T-cell (primary cell): ENCODE data around the gene WNK1. TPM values are rescaled to one million over a fixed set of nuclear protein-coding genes. Genes with fewer than 3 reads are reported as not detected.

Source experiments
- ATAC-seq, 4 experiments: fragments of 200-7000 bp in 3 of 4; fragments of 150-1000 bp in 1 of 4; cut with Tn5 transposase; replicated peaks in 1 of 4; 1 replicate in 3 of 4; 2 replicates in 1 of 4; pipeline ENCODE4 v1.10.0; 2021; ENCODE audit warnings: moderate library complexity in 3 of 4, mild to moderate bottlenecking in 2 of 4, moderate number of reproducible peaks in 1 of 4
- CTCF ChIA-PET, 2 donors: fragments of 300-600 bp; sonication (Branson Sonifier 250); formaldehyde crosslinking; loops; one replicate each; lab custom pipeline; 2022; ENCODE audit warnings: antibody characterized with exemption in 2 of 2; lab: Charles Lee
- POLR2A ChIA-PET, 2 donors: fragments of 300-600 bp; sonication (Branson Sonifier 250); formaldehyde crosslinking; loops; one replicate each; lab custom pipeline; 2022; ENCODE audit warnings: antibody characterized with exemption in 2 of 2; lab: Charles Lee
- DNase-seq, 35 experiments: peaks; one replicate each; pipeline versions ENCODE4 v3.0.0 to v3.0.0-alpha.2; 2013 to 2023
- H3K27ac ChIP-seq: one replicate; pipeline ENCODE4 v1.5.1; 2013; ENCODE audit warnings: low read length
- H3K27me3 ChIP-seq, 2 experiments: replicated peaks in 1 of 2; 1 replicate in 1 of 2; 2 replicates in 1 of 2; pipeline versions ENCODE4 v1.6.1 to v1.7.0; 2013; ENCODE audit warnings: low read length in 1 of 2, mixed read lengths in 1 of 2; ENCODE audit not compliant: control insufficient read depth in 2 of 2, insufficient read depth in 2 of 2; ENCODE audit errors: extremely low read depth in 1 of 2
- H3K36me3 ChIP-seq, 2 donors: 1 replicate in 1 of 2; 2 replicates in 1 of 2; pipeline versions ENCODE4 v1.6.1 to v1.7.0; 2013; ENCODE audit warnings: low read length in 1 of 2; ENCODE audit not compliant: control insufficient read depth in 2 of 2, insufficient read depth in 1 of 2; ENCODE audit errors: extremely low read depth in 1 of 2
- H3K4me1 ChIP-seq, 2 experiments: 1 replicate in 1 of 2; 2 replicates in 1 of 2; pipeline versions ENCODE4 v1.6.1 to v1.7.0; 2013; ENCODE audit warnings: low read length in 2 of 2, mixed read lengths in 1 of 2; ENCODE audit not compliant: insufficient read depth in 2 of 2, control insufficient read depth in 1 of 2; ENCODE audit errors: extremely low read depth in 1 of 2
- H3K4me3 ChIP-seq, 2 donors: 1 replicate in 1 of 2; 2 replicates in 1 of 2; pipeline versions ENCODE4 v1.5.1 to v1.7.0; 2013; ENCODE audit warnings: mild to moderate bottlenecking in 2 of 2, low read length in 1 of 2, moderate library complexity in 1 of 2; ENCODE audit not compliant: control insufficient read depth in 1 of 2; ENCODE audit errors: extremely low read depth in 1 of 2
- H3K9me3 ChIP-seq: 2 replicates; pipeline ENCODE4 v1.7.0; 2013
- H3K27ac Mint-ChIP-seq, 2 donors: one replicate each; pipeline ENCODE4 v1.8.0; 2020 to 2021; ENCODE audit warnings: mild to moderate bottlenecking in 2 of 2, mixed read lengths in 2 of 2
- H3K27me3 Mint-ChIP-seq, 2 donors: one replicate each; pipeline ENCODE4 v1.8.0; 2021 to 2022; ENCODE audit warnings: mixed read lengths in 2 of 2
- H3K36me3 Mint-ChIP-seq: one replicate; pipeline ENCODE4 v1.8.0; 2021; ENCODE audit warnings: mixed read lengths
- H3K4me1 Mint-ChIP-seq, 3 donors: one replicate each; pipeline ENCODE4 v1.8.0; 2020 to 2022; ENCODE audit warnings: mixed read lengths in 3 of 3, mild to moderate bottlenecking in 1 of 3
- H3K4me3 Mint-ChIP-seq, 3 donors: one replicate each; pipeline ENCODE4 v1.8.0; 2020 to 2022; ENCODE audit warnings: mild to moderate bottlenecking in 3 of 3, mixed read lengths in 3 of 3, moderate library complexity in 3 of 3
- H3K9me3 Mint-ChIP-seq, 3 donors: one replicate each; pipeline ENCODE4 v1.8.0; 2020 to 2022; ENCODE audit warnings: mixed read lengths in 3 of 3
- WGBS: methylation state at CpG from one replicate; pipeline ENCODE4 v1.1.5; 2013; ENCODE audit warnings: missing lambda C conversion rate; ENCODE audit not compliant: insufficient coverage; 5-methylcytosine and 5-hydroxymethylcytosine counted together
- total RNA-seq, 35 experiments: library from RNA in 6 of 35; stranded (reverse) in 6 of 35; fragments of 120-200 nt in 1 of 35; gene quantifications; one replicate each; pipeline versions ENCODE4 v1.2.1 to v1.2.4 and lab custom pipeline; 2013 to 2026

Gene WNK1
- total RNA-seq, 5 donors from 2014 or later (not counting 1 experiment from before 2014, with no cell fraction given), result 168 to 287 (median 179) TPM

DNA sequence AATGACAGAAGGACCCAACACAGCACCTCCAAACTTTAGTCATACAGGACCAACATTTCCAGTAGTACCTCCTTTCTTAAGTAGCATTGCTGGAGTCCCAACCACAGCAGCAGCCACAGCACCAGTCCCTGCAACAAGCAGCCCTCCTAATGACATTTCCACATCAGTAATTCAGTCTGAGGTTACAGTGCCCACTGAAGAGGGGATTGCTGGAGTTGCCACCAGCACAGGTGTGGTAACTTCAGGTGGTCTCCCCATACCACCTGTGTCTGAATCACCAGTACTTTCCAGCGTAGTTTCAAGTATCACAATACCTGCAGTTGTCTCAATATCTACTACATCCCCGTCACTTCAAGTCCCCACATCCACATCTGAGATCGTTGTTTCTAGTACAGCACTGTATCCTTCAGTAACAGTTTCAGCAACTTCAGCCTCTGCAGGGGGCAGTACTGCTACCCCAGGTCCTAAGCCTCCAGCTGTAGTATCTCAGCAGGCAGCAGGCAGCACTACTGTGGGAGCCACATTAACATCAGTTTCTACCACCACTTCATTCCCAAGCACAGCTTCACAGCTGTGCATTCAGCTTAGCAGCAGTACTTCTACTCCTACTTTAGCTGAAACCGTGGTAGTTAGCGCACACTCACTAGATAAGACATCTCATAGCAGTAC lies 132.5 kb downstream of the WNK1 start:
- POLR2A ChIA-PET, result interaction anchor here (0.6 to 0.9 kb wide), 2 partner anchors 19 to 83 kb away, joined by 3 read pairs; no protein-coding TSS in a partner anchor

DNA sequence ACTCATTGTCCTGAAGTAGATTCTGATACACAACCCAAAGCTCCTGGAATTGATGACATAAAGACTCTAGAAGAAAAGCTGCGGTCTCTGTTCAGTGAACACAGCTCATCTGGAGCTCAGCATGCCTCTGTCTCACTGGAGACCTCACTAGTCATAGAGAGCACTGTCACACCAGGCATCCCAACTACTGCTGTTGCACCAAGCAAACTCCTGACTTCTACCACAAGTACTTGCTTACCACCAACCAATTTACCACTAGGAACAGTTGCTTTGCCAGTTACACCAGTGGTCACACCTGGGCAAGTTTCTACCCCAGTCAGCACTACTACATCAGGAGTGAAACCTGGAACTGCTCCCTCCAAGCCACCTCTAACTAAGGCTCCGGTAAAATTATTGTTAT lies 133.3 kb downstream of the WNK1 start:
- Mint-ChIP-seq H3K27me3 (no peaks in the 10 kb centered on the region), H3K36me3 (peaks cover 72% of the 10 kb centered on the region), H3K4me1 (no peaks in the 10 kb centered on the region), H3K4me3 (no peak overlapping the region), H3K27ac (peak overlapping the region in 1 of 2 donors; percentile 71), H3K9me3 (no peaks in the 10 kb centered on the region)
- no peaks in the 10 kb centered on the region for H3K9me3 ChIP-seq
- no peaks in the 10 kb centered on the region for H3K27me3 ChIP-seq
- H3K36me3 ChIP-seq, result peaks cover 26 to 96% of the 10 kb centered on the region in 2 donors
- H3K27ac ChIP-seq, result no peak overlapping the region
- 91% methylated on average over 1 of the region's 2 CpGs for WGBS
- POLR2A ChIA-PET, result interaction anchor here (0.6 to 0.9 kb wide), 2 partner anchors 13 to 20 kb away, joined by 3 read pairs; no protein-coding TSS in a partner anchor
- CTCF ChIA-PET, result no interaction called here
- H3K4me3 ChIP-seq, result no peak overlapping the region
- ATAC-seq (no peak), DNase-seq (no peak)
- no peaks in the 10 kb centered on the region for H3K4me1 ChIP-seq

More for the DNA sequence above, 132.5 kb downstream of the WNK1 start:
- Histone ChIP-seq H3K27ac (no peak overlapping the region), H3K27me3 (no peaks in the 10 kb centered on the region), H3K36me3 (peaks cover 25 to 96% of the 10 kb centered on the region in 2 donors), H3K4me1 (no peaks in the 10 kb centered on the region), H3K9me3 (no peaks in the 10 kb centered on the region), H3K4me3 (no peak overlapping the region)
- H3K27ac Mint-ChIP-seq, result peak overlapping the region in 1 of 2 donors; percentile 71
- DNase-seq, result no peak
- 91% methylated on average over 5 of the region's 5 CpGs for WGBS
- no peaks in the 10 kb centered on the region for H3K4me1 Mint-ChIP-seq
- no peaks in the 10 kb centered on the region for H3K9me3 Mint-ChIP-seq
- H3K27me3 Mint-ChIP-seq, result no peaks in the 10 kb centered on the region
- no peak for ATAC-seq
- CTCF ChIA-PET, result interaction anchor here in 1 of 2 donors (0.6 kb wide), 1 partner anchor 64 kb away, joined by 6 read pairs; no protein-coding TSS in a partner anchor
- no peak overlapping the region for H3K4me3 Mint-ChIP-seq
- H3K36me3 Mint-ChIP-seq, result peaks cover 75% of the 10 kb centered on the region

DNA sequence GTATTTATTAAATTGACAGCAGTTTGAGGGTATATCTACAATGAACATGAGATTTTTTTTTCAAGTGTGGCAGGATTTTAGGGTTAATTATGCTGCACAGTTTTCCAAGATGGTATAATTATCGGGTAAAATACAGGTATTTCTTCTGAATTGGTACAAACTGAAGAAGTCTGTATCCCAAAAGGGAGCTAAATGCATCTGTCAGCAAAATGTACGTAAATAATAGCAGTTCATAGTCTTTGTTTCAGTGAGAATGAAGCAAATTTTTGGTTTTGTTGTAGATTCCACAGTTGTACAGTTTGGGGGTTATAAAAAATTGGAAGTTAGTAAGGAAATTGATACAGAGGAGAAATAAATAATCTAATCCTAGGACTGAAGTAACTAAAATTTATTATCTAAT lies 133.8 kb downstream of the WNK1 start:
- CTCF ChIA-PET, result no interaction called here
- POLR2A ChIA-PET, result interaction anchor here in 1 of 2 donors (0.6 kb wide), 1 partner anchor 12 kb away, joined by 3 read pairs; no protein-coding TSS in a partner anchor
- Histone ChIP-seq H3K27ac (no peak overlapping the region), H3K4me1 (no peaks in the 10 kb centered on the region), H3K4me3 (no peak overlapping the region), H3K9me3 (no peaks in the 10 kb centered on the region), H3K27me3 (no peaks in the 10 kb centered on the region), H3K36me3 (peaks cover 23 to 92% of the 10 kb centered on the region in 2 donors)
- Mint-ChIP-seq H3K27ac (peak overlapping the region in 1 of 2 donors; percentile 19), H3K9me3 (no peaks in the 10 kb centered on the region), H3K4me1 (no peaks in the 10 kb centered on the region), H3K27me3 (no peaks in the 10 kb centered on the region), H3K36me3 (peaks cover 72% of the 10 kb centered on the region), H3K4me3 (no peak overlapping the region)
- WGBS, result 83% methylated on average over 1 of the region's 2 CpGs
- DNase-seq (no peak), ATAC-seq (no peak)

DNA sequence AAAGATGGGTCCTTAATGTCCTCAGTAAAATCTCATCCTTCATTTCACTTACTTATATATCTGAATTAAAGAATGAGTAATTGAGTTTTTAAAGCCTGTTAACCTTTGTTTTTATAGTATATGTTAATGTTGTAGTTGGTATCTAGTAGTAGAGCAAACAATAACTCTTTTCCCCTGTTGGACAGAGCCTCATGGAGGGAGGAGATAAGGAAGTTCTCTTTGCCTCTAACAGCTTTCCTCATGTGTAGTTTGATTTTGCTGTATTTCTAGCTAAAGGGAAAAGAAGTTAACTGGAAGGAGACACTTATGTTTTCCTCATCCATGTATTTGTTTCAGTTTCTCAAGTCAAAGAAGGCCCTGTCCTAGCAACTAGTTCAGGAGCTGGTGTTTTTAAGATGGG lies 141.8 kb downstream of the WNK1 start:
- Mint-ChIP-seq H3K27ac (peak overlapping the region in 1 of 2 donors; percentile 11), H3K4me1 (peaks cover 0 to 2% (median 0%) of the 10 kb centered on the region in 3 donors), H3K9me3 (no peaks in the 10 kb centered on the region), H3K27me3 (no peaks in the 10 kb centered on the region), H3K36me3 (peaks cover 45% of the 10 kb centered on the region), H3K4me3 (no peak overlapping the region)
- Histone ChIP-seq H3K4me1 (no peaks in the 10 kb centered on the region), H3K9me3 (no peaks in the 10 kb centered on the region), H3K36me3 (peaks cover 12 to 71% of the 10 kb centered on the region in 2 donors), H3K27me3 (no peaks in the 10 kb centered on the region), H3K27ac (no peak overlapping the region), H3K4me3 (no peak overlapping the region)
- POLR2A ChIA-PET, result interaction anchor here in 1 of 2 donors (0.6 kb wide), 1 partner anchor 692 kb away, joined by 9 read pairs; no protein-coding TSS in a partner anchor
- no peak for DNase-seq
- CTCF ChIA-PET, result interaction anchor here in 1 of 2 donors (0.5 kb wide), 1 partner anchor 1976 kb away, joined by 6 read pairs; no protein-coding TSS in a partner anchor
- no peak for ATAC-seq

DNA sequence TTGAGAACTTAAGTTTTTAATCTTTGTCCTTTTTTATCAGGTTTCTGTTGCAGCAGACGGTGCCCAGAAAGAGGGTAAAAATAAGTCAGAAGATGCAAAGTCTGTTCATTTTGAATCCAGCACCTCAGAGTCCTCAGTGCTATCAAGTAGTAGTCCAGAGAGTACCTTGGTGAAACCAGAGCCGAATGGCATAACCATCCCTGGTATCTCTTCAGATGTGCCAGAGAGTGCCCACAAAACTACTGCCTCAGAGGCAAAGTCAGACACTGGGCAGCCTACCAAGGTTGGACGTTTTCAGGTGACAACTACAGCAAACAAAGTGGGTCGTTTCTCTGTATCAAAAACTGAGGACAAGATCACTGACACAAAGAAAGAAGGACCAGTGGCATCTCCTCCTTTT lies 143.7 kb downstream of the WNK1 start:
- Histone ChIP-seq H3K27me3 (no peaks in the 10 kb centered on the region), H3K4me1 (no peaks in the 10 kb centered on the region), H3K4me3 (no peak overlapping the region), H3K9me3 (no peaks in the 10 kb centered on the region), H3K27ac (no peak overlapping the region), H3K36me3 (peaks cover 18 to 75% of the 10 kb centered on the region in 2 donors)
- Mint-ChIP-seq H3K4me3 (no peak overlapping the region), H3K27ac (no peak overlapping the region), H3K9me3 (no peaks in the 10 kb centered on the region), H3K27me3 (no peaks in the 10 kb centered on the region), H3K36me3 (peaks cover 49% of the 10 kb centered on the region), H3K4me1 (peaks cover 0 to 2% (median 0%) of the 10 kb centered on the region in 3 donors)
- no peak for ATAC-seq
- WGBS, result 97% methylated on average over 3 of the region's 4 CpGs
- ChIA-PET POLR2A (interaction anchor here in 1 of 2 donors (0.5 kb wide), 1 partner anchor 22 kb away, joined by 4 read pairs; no protein-coding TSS in a partner anchor), CTCF (no interaction called here)
- no peak for DNase-seq

DNA sequence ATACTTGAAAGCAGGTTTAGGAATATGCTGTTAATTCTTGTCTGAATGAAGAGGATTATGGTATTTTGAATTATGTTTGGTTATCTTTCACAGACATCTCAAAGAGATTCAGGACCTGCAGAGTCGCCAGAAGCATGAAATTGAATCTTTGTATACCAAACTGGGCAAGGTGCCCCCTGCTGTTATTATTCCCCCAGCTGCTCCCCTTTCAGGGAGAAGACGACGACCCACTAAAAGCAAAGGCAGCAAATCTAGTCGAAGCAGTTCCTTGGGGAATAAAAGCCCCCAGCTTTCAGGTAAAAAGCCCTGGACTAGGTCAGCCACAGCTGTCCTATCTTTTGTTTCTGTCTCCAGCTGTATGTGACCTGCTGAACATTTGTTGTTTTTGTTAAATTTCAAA lies 145.0 kb downstream of the WNK1 start:
- no peaks in the 10 kb centered on the region for H3K4me1 ChIP-seq
- ATAC-seq (no peak), DNase-seq (no peak)
- Mint-ChIP-seq H3K4me1 (peaks cover 0 to 3% (median 0%) of the 10 kb centered on the region in 3 donors), H3K36me3 (peaks cover 56% of the 10 kb centered on the region), H3K27me3 (no peaks in the 10 kb centered on the region), H3K4me3 (no peak overlapping the region), H3K27ac (peak overlapping the region in 1 of 2 donors; percentile 12), H3K9me3 (no peaks in the 10 kb centered on the region)
- H3K27me3 ChIP-seq, result no peaks in the 10 kb centered on the region
- no peaks in the 10 kb centered on the region for H3K9me3 ChIP-seq
- ChIA-PET CTCF (no interaction called here), POLR2A (no interaction called here)
- peaks cover 18 to 82% of the 10 kb centered on the region in 2 donors for H3K36me3 ChIP-seq
- no peak overlapping the region for H3K27ac ChIP-seq
- 100% methylated on average over 3 of the region's 4 CpGs for WGBS
- no peak overlapping the region for H3K4me3 ChIP-seq
